H1 (cell line): ENCODE results near the gene KRTAP10-7. TPM values are rescaled to one million over a fixed set of nuclear protein-coding genes. Genes with fewer than 3 reads are reported as not detected.

ENCODE experiments used
- CTCF ChIA-PET: fragments of 300-600 bp; sonication (Branson Sonifier 250); formaldehyde crosslinking; loops from one replicate; lab custom pipeline; 2021; ENCODE audit not compliant: partially characterized antibody; lab: Charles Lee
- POLR2A ChIA-PET: fragments of 300-600 bp; sonication (Branson Sonifier 250); formaldehyde crosslinking; loops from one replicate; lab custom pipeline; 2021; ENCODE audit warnings: inconsistent platforms; ENCODE audit not compliant: partially characterized antibody; lab: Charles Lee
- DNase-seq, 2 experiments: peaks; one replicate each; pipeline versions ENCODE4 v3.0.0 to v3.0.0-alpha.2; 2010 to 2022; ENCODE audit warnings: low spot score in 2 of 2, low read depth in 1 of 2, mixed read lengths in 1 of 2
- FAIRE-seq: peaks from 2 replicates; lab custom pipeline; 2011; peaks lifted over from hg19 to GRCh38; lab: Jason Lieb, UNC
- H2AFZ ChIP-seq: 2 replicates; pipeline ENCODE4 v1.8.1; 2012; ENCODE audit warnings: low read length, inconsistent platforms
- H2AK5ac ChIP-seq: 2 replicates; pipeline ENCODE4 v1.6.1; 2013; ENCODE audit warnings: low read depth, low read length
- H2BK120ac ChIP-seq: replicated peaks from 2 replicates; pipeline ENCODE3; 2013; ENCODE audit warnings: low read depth, low read length, inconsistent platforms
- H2BK12ac ChIP-seq: 2 replicates; pipeline ENCODE4 v1.6.1; 2013; ENCODE audit warnings: low read depth, low read length
- H2BK15ac ChIP-seq: 2 replicates; pipeline ENCODE4 v1.6.1; 2013; ENCODE audit warnings: low read length
- H2BK20ac ChIP-seq: 2 replicates; pipeline ENCODE4 v1.6.1; 2013; ENCODE audit warnings: low read length
- H2BK5ac ChIP-seq: 2 replicates; pipeline ENCODE4 v1.6.1; 2013; ENCODE audit warnings: low read depth, low read length
- H3K14ac ChIP-seq: 2 replicates; pipeline ENCODE4 v1.6.1; 2013; ENCODE audit warnings: inconsistent platforms; ENCODE audit not compliant: insufficient read length
- H3K18ac ChIP-seq: 2 replicates; pipeline ENCODE4 v1.6.1; 2013; ENCODE audit warnings: low read length; ENCODE audit errors: extremely low read depth
- H3K23ac ChIP-seq: 2 replicates; pipeline ENCODE4 v1.6.1; 2013; ENCODE audit warnings: inconsistent platforms; ENCODE audit not compliant: insufficient read length
- H3K23me2 ChIP-seq: 2 replicates; pipeline ENCODE4 v1.6.1; 2013; ENCODE audit warnings: low read depth, low read length
- H3K27ac ChIP-seq: 2 replicates; pipeline ENCODE4 v1.6.1; 2011; ENCODE audit warnings: low read depth, low read length, inconsistent platforms
- H3K27me3 ChIP-seq, 4 experiments: replicated peaks in 1 of 4; 1 replicate in 1 of 4; 2 replicates in 3 of 4; pipeline versions ENCODE4 v1.6.1 to v1.8.1; 2011 to 2013; ENCODE audit warnings: low read length in 3 of 4, mild to moderate bottlenecking in 3 of 4, inconsistent platforms in 2 of 4, mixed read lengths in 2 of 4, moderate library complexity in 1 of 4; ENCODE audit not compliant: control insufficient read depth in 3 of 4, insufficient read depth in 3 of 4; ENCODE audit errors: extremely low read depth in 1 of 4
- H3K36me3 ChIP-seq, 4 experiments: 2 replicates each; pipeline versions ENCODE4 v1.6.1 to v1.8.1; 2011 to 2013; ENCODE audit warnings: mild to moderate bottlenecking in 4 of 4, low read length in 3 of 4, moderate library complexity in 2 of 4, control low read depth in 1 of 4, inconsistent platforms in 1 of 4; ENCODE audit not compliant: insufficient read depth in 4 of 4, control insufficient read depth in 2 of 4
- H3K4ac ChIP-seq: replicated peaks from 2 replicates; pipeline ENCODE3; 2013; ENCODE audit warnings: low read length, low read depth, mixed read lengths, inconsistent platforms; ENCODE audit not compliant: insufficient read length
- H3K4me1 ChIP-seq, 4 experiments: replicated peaks in 1 of 4; 1 replicate in 1 of 4; 2 replicates in 3 of 4; pipeline versions ENCODE4 v1.6.1 to v1.8.1; 2011 to 2013; ENCODE audit warnings: low read length in 3 of 4, inconsistent platforms in 2 of 4, mixed read lengths in 1 of 4; ENCODE audit not compliant: insufficient read depth in 4 of 4, control insufficient read depth in 3 of 4
- H3K4me2 ChIP-seq, 2 experiments: 2 replicates each; pipeline versions ENCODE4 v1.6.1 to v1.8.1; 2011 to 2013; ENCODE audit warnings: low read depth in 2 of 2, low read length in 2 of 2, control low read depth in 1 of 2, inconsistent platforms in 1 of 2, mild to moderate bottlenecking in 1 of 2; ENCODE audit not compliant: insufficient read depth in 1 of 2
- H3K4me3 ChIP-seq, 4 experiments: fragments of 200-600, 300-600 bp in 1 of 4; sonication (generic), shearing (Covaris generic), sonication (Bioruptor Twin) in 1 of 4; 2 replicates each; pipeline versions ENCODE4 v1.5.1 to v1.8.1; 2011 to 2016; ENCODE audit warnings: low read length in 4 of 4, low read depth in 3 of 4, control low read depth in 2 of 4, inconsistent platforms in 2 of 4, mild to moderate bottlenecking in 2 of 4, mixed read lengths in 1 of 4, moderate library complexity in 1 of 4; ENCODE audit not compliant: insufficient read depth in 2 of 4; ENCODE audit errors: extremely low read depth in 1 of 4
- H3K56ac ChIP-seq: replicated peaks from 2 replicates; pipeline ENCODE3; 2013; ENCODE audit warnings: low read depth, mild to moderate bottlenecking, mixed read lengths, low read length, inconsistent platforms; ENCODE audit not compliant: insufficient read length
- H3K79me1 ChIP-seq: 2 replicates; pipeline ENCODE4 v1.6.1; 2013; ENCODE audit warnings: low read depth, low read length, control low read depth
- H3K79me2 ChIP-seq, 2 experiments: 2 replicates each; pipeline versions ENCODE4 v1.6.1 to v1.8.1; 2012 to 2013; ENCODE audit warnings: low read length in 2 of 2, mild to moderate bottlenecking in 2 of 2, inconsistent platforms in 1 of 2; ENCODE audit not compliant: insufficient read depth in 2 of 2, control insufficient read depth in 1 of 2
- H3K9ac ChIP-seq, 4 experiments: replicated peaks in 1 of 4; 1 replicate in 1 of 4; 2 replicates in 3 of 4; pipeline versions ENCODE4 v1.6.1 to v1.8.1; 2011 to 2013; ENCODE audit warnings: low read depth in 3 of 4, low read length in 3 of 4, control low read depth in 2 of 4, mild to moderate bottlenecking in 2 of 4, moderate library complexity in 2 of 4, inconsistent platforms in 1 of 4; ENCODE audit errors: extremely low read depth in 1 of 4
- H3K9me3 ChIP-seq, 2 experiments: 2 replicates each; pipeline versions ENCODE4 v1.6.1 to v1.8.1; 2012 to 2013; ENCODE audit warnings: mild to moderate bottlenecking in 2 of 2, moderate library complexity in 2 of 2, control low read depth in 1 of 2, inconsistent platforms in 1 of 2, low read depth in 1 of 2, low read length in 1 of 2, mixed read lengths in 1 of 2; ENCODE audit not compliant: insufficient read depth in 2 of 2
- H4K20me1 ChIP-seq, 2 experiments: replicated peaks in 1 of 2; 2 replicates each; pipeline versions ENCODE3 to v1.8.1; 2011 to 2013; ENCODE audit warnings: inconsistent platforms in 2 of 2, low read length in 2 of 2, mild to moderate bottlenecking in 1 of 2; ENCODE audit not compliant: insufficient read depth in 2 of 2, control insufficient read depth in 1 of 2
- H4K5ac ChIP-seq: 2 replicates; pipeline ENCODE4 v1.6.1; 2013; ENCODE audit warnings: low read length, low read depth, mixed read lengths, inconsistent platforms; ENCODE audit not compliant: insufficient read length
- H4K8ac ChIP-seq: 2 replicates; pipeline ENCODE4 v1.8.0; 2013; ENCODE audit warnings: mild to moderate bottlenecking, moderate library complexity, low read length, inconsistent platforms; ENCODE audit not compliant: insufficient read depth; ENCODE audit errors: extremely low read depth
- H4K91ac ChIP-seq: replicated peaks from 2 replicates; pipeline ENCODE3; 2013; ENCODE audit warnings: low read length, mixed read lengths, inconsistent platforms; ENCODE audit not compliant: insufficient read length
- BACH1 ChIP-seq: IDR thresholded peaks from 2 replicates; pipeline ENCODE4 v1.6.1; 2012; ENCODE audit warnings: low read length, improper control_type of control experiment
- BCL11A ChIP-seq, 2 experiments: IDR thresholded peaks; one replicate each; pipeline ENCODE4 v1.6.1; 2011; ENCODE audit warnings: low read depth in 2 of 2, low read length in 2 of 2, mild to moderate bottlenecking in 2 of 2
- BRCA1 ChIP-seq: IDR thresholded peaks from 2 replicates; pipeline ENCODE4 v1.6.1; 2012; ENCODE audit warnings: low read depth, low read length, improper control_type of control experiment
- WGBS, 2 experiments: shearing (Covaris generic) in 1 of 2; methylation state at CpG; one replicate each; pipeline versions ENCODE4 v1.1.6 to v1.1.7; 2013 to 2015; ENCODE audit warnings: low lambda C conversion rate in 2 of 2, mixed read lengths in 2 of 2, inconsistent platforms in 1 of 2, low coverage in 1 of 2, missing lambda C conversion rate in 1 of 2; ENCODE audit not compliant: insufficient replicate concordance in 2 of 2, insufficient coverage in 1 of 2, insufficient read length in 1 of 2; ENCODE audit errors: extremely low coverage in 1 of 2, missing lambda C conversion rate in 1 of 2; 5-methylcytosine and 5-hydroxymethylcytosine counted together
- polyA plus RNA-seq, 7 experiments: library from polyadenylated mRNA; depleted of rRNA in 3 of 7; stranded (reverse) in 5 of 7; unstranded in 2 of 7; fragments of >200 nt in 5 of 7; fragments of 200-250 nt in 2 of 7; gene quantifications; 1 replicate in 5 of 7; 2 replicates in 1 of 7; 4 replicates in 1 of 7; pipeline versions ENCODE4 v1.2.1 to v1.2.3, GENCODE V29; 2011 to 2013; ENCODE audit warnings: missing spikeins in 2 of 7, mixed read lengths in 2 of 7
- total RNA-seq: library from RNA; stranded (reverse); fragmentation: NEBNext Ultra II Directional; extraction: Animal tissue kit (Norgen Biotek cat#: 25700); gene quantifications from 2 replicates; pipeline ENCODE4 v1.2.1, GENCODE V29; 2021
- TF ChIP-seq, protein P1 (sequence below): IDR thresholded peaks from 2 replicates; pipeline ENCODE4 v1.6.1; 2012; ENCODE audit warnings: inconsistent platforms

Gene KRTAP10-7
- total and polyA plus RNA-seq, 2 of the 8 experiments (the other 6 are each of a cell fraction or from before 2014, with no cell fraction given), result not detected

DNA sequence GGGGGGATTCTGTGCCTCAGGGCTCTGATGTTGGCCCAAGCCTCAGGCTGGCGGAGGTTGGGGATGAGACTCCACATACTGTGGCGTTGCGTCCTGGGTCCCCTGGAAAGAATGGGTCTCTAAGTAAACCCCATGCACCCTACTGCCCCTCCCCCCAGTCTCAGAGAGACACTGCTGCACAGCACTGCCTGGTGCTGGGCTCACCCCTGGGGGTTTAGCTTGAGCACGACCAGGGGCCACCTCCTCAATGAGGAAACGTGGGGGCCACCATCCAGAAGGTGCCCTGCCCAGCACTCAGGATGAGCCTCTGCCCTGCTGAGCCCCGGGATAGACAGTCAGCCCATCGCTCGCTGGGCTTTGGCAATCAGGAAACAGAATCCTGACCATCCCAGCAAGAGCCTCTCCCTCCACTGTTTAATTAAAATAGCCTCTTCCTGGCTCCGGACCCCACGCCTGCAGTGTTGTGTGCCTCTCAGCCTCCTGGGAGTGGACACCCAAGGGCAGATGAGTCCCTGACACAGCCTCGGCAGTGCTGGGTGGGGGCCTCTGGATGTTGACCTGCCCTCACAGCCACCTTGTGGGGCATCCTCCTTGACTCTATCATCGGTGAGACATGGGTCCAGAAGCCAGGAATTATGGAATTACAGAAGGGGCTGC lies 30.4 kb upstream of the KRTAP10-7 start:
- no peak overlapping the region for H2BK15ac ChIP-seq
- no peak overlapping the region for H3K4me3 ChIP-seq
- TF ChIP-seq BACH1 (no peak), BRCA1 (no peak), BCL11A (IDR thresholded peaks at IDR 0.05; ENCODE audit: low read depth in 2 of 2, low read length in 2 of 2) (no peak)
- TF ChIP-seq, protein P1, sequence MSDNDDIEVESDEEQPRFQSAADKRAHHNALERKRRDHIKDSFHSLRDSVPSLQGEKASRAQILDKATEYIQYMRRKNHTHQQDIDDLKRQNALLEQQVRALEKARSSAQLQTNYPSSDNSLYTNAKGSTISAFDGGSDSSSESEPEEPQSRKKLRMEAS, result no peak
- TF ChIP-seq, all 59 proteins: peak for 0
- Histone ChIP-seq H3K79me2 (no peaks in the 10 kb centered on the region), H3K9ac (no peak overlapping the region), H3K9me3 (peaks cover 7 to 13% of the 10 kb centered on the region in 2 experiments; a peak in 3 of 4 replicates), H3K79me1 (no peaks in the 10 kb centered on the region), H3K4me1 (peaks cover 0 to 9% (median 0%) of the 10 kb centered on the region in 4 experiments; a peak in 1 of 7 replicates), H3K18ac (no peak overlapping the region), H4K20me1 (no peaks in the 10 kb centered on the region), H3K14ac (no peak overlapping the region), H3K56ac (no peak overlapping the region), H2BK120ac (no peak overlapping the region), H2BK12ac (no peak overlapping the region), H3K4me2 (no peak overlapping the region), H2AFZ (no peak overlapping the region), H3K23ac (no peak overlapping the region), H3K4ac (no peak overlapping the region), H4K8ac (no peak overlapping the region), H2AK5ac (no peak overlapping the region), H3K23me2 (no peaks in the 10 kb centered on the region; the same call in 1 of the 2 replicates), H2BK20ac (no peak overlapping the region), H4K5ac (no peak overlapping the region), H3K27me3 (no peaks in the 10 kb centered on the region), H2BK5ac (no peak overlapping the region), H4K91ac (no peak overlapping the region), H3K36me3 (no peaks in the 10 kb centered on the region), H3K27ac (no peak overlapping the region)
- DNase-seq (no peak), FAIRE-seq (no peak)
- POLR2A ChIA-PET, result no interaction called here
- CTCF ChIA-PET, result interaction anchor here (0.6 kb wide), 1 partner anchor 105 kb away, joined by 3 read pairs; no protein-coding TSS in a partner anchor
- WGBS, 2 experiments, result 93% methylated on average over 12 of the region's 12 CpGs; no CpG with 5 or more reads in 1 of the 2 experiments
